Fibroblast of villous mesenchyme (primary cell): ENCODE measurements around the gene SCN1B. TPM values are rescaled to one million over a fixed set of nuclear protein-coding genes. Genes with fewer than 3 reads are reported as not detected.
A peak's percentile ranks its signal among the peaks of the same experiment; 100 is the strongest.

ENCODE experiments used
- DNase-seq: peaks from one replicate; pipeline ENCODE4 v3.0.0-alpha.2; 2010; ENCODE audit warnings: low read depth
- H3K4me3 ChIP-seq: 2 replicates; pipeline ENCODE4 v1.5.1; 2011; ENCODE audit warnings: low read depth, mild to moderate bottlenecking, low read length
- total RNA-seq: library from RNA; depleted of rRNA; stranded (reverse); fragments of >200 nt; gene quantifications from 2 replicates; pipeline ENCODE4 v1.2.3, GENCODE V29; 2012
- TF ChIP-seq, protein P1 (sequence below): IDR thresholded peaks from 2 replicates; pipeline ENCODE4 v1.5.1; 2012; ENCODE audit warnings: low read depth, mild to moderate bottlenecking, low read length; ENCODE audit not compliant: insufficient read depth

The SCN1B gene
- total RNA-seq, 1 donor: 2.6 TPM

- H3K4me3 ChIP-seq: peak overlapping the region; percentile 45
- no peak for DNase-seq
- TF ChIP-seq, protein P1, sequence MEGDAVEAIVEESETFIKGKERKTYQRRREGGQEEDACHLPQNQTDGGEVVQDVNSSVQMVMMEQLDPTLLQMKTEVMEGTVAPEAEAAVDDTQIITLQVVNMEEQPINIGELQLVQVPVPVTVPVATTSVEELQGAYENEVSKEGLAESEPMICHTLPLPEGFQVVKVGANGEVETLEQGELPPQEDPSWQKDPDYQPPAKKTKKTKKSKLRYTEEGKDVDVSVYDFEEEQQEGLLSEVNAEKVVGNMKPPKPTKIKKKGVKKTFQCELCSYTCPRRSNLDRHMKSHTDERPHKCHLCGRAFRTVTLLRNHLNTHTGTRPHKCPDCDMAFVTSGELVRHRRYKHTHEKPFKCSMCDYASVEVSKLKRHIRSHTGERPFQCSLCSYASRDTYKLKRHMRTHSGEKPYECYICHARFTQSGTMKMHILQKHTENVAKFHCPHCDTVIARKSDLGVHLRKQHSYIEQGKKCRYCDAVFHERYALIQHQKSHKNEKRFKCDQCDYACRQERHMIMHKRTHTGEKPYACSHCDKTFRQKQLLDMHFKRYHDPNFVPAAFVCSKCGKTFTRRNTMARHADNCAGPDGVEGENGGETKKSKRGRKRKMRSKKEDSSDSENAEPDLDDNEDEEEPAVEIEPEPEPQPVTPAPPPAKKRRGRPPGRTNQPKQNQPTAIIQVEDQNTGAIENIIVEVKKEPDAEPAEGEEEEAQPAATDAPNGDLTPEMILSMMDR: no peak
Measured at GRCh38 chr19:35029737-35030256, 473 bp upstream of the SCN1B start.

DNA sequence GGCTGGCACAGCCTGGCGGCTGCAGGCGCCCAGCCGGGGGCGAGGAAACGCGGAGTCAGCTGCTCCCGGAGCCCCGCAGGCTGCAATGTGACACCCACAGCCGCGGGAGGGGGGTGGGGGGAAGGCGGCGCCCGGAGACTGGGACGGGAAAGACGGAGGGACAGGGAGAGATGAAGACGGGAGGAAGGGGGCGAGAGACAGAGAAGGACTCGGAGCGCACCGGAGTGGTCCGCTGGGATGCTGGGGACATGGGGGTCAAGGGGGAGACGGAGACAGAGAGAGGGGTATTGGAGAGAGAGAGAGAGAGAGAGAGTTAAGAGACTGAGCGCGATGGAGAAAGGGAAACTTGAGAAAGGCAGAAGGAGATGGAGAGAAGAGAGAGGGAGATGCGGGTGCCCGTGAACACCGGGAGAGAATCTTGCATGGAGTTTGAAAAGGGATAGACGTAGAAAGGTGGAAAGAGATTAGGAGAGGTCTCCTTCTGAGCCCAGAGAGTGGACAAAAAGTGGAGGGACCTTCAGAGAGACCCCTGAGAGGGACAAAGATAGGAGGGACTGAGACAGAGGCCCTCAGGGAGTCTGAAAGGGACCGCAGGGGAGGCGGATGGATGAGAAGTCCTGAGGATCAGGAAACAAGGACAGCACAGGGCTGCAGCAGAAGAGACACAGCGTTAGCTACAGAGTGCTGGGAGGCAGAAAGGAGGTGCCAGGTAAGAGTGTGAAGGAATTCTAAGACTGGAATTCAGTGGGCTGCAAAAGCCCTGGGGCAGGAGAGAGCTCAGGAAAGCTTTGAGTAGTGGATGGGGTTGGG lies 1.0 kb downstream of the SCN1B start:
- TF ChIP-seq, protein P1: no peak
- peak overlapping the region; percentile 61 for H3K4me3 ChIP-seq
- peak; percentile 34 for DNase-seq

- TF ChIP-seq, protein P1: no peak
- no peak overlapping the region for H3K4me3 ChIP-seq
- no peak for DNase-seq
Measured at GRCh38 chr19:35032356-35032865, 2.1 kb downstream of the SCN1B start.

GRCh38 chr19:35033067-35034004 lies 3.1 kb downstream of the SCN1B start:
- no peak overlapping the region for H3K4me3 ChIP-seq
- TF ChIP-seq, protein P1: no peak

DNA sequence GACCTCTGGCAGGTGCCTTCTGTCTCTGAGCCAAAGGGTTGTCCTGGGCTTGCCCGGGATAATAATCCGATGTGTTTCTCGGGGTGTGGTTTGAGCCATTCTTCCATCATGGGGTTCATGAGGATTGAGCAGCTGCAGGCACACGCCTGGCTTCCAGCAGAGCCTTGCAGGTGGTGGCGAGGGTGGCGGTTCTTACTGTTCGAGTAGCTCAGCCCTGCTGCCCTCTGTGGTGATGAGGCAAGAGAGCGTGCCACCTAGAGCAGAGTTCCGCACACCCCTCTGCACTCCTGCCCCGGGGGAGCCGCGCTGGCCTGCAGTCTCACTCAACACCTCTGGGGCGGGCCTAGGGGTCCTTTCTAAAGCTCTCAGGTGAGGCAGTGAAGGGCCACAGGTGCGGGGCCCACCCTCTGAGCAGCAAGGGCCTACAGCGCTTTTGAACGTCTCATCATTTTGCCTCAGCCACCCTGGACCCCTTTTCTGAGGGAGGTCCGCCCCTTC lies 3.8 kb downstream of the SCN1B start:
- TF ChIP-seq, protein P1: no peak
- no peak for DNase-seq
- H3K4me3 ChIP-seq: no peak overlapping the region

More at GRCh38 chr19:35033067-35034004, 3.1 kb downstream of the SCN1B start:
- DNase-seq: no peak
